ENCODE results near the gene PPP1R14C. TPM values are rescaled to one million over a fixed set of nuclear protein-coding genes. Genes with fewer than 3 reads are reported as not detected.

The PPP1R14C gene
- total RNA-seq, 2 donors from 2014 or later, result 28.9 to 40.0 TPM

- intact Hi-C loops (cut with DNase I, micrococcal nuclease), result no loop called here
- ATAC-seq, result no peak
- DNase-seq, result no peak
Measured at GRCh38 chr6:150273457-150274309, 130.8 kb downstream of the PPP1R14C start.

DNA sequence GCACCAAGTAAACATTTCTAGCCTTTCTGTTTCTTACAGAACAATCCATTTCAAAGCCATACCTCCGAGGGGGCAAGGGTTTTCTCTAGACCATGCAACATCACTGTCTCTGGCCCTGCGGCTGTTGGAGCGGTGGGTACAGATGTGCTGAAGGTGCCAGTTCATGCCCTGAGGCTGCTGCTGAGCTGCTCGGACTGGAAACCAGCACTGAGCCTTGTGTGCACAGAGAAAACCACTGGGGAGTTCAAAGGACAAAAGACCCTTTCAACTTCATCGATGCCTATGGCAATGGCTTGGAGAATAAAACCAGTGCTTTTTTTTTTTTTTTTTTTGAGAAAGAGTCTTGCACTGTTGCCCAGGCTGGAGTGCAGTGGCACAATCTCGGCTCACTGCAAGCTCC lies 132.6 kb downstream of the PPP1R14C start:
- no peak for ATAC-seq
- intact Hi-C loops (cut with DNase I, micrococcal nuclease), result no loop called here
- no peak for DNase-seq

DNA sequence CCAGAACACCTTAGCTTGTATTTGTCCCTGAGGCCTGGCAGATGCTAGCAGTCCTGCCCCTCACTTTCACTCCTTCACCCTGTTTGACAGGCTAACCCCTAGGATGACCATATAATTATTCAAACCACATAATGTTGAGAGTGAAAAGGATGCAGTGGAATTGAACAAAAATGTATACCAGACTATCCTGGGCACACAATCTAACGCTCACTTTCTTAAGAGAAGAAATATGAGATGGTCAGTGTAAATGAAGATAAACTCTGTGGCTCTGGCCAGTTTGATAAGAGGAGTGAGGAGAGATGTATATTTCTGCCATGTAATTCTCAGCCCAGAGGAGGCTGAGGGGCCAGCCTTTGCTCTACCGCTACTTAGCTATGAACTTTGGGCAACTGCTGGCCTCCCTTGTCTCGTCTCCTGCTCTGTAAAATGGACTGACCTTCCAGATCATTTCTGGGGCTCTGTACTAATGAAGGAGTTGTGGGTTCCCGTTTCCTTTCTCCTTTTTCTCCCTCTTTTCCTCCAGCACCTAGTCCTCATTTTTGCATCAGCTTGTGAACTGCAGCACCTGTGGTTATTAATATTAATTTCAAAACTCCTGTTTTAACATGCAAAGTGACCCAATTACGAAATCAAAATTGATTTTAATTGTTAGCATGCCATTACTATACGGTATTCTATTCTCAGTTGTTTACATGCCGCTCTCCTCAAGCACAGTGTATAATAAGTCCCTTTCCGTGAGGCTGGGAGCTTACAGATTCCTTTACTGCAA lies 133.5 kb downstream of the PPP1R14C start:
- intact Hi-C loops (cut with DNase I, micrococcal nuclease), result no loop called here
- no peak for ATAC-seq
- DNase-seq, result no peak

DNA sequence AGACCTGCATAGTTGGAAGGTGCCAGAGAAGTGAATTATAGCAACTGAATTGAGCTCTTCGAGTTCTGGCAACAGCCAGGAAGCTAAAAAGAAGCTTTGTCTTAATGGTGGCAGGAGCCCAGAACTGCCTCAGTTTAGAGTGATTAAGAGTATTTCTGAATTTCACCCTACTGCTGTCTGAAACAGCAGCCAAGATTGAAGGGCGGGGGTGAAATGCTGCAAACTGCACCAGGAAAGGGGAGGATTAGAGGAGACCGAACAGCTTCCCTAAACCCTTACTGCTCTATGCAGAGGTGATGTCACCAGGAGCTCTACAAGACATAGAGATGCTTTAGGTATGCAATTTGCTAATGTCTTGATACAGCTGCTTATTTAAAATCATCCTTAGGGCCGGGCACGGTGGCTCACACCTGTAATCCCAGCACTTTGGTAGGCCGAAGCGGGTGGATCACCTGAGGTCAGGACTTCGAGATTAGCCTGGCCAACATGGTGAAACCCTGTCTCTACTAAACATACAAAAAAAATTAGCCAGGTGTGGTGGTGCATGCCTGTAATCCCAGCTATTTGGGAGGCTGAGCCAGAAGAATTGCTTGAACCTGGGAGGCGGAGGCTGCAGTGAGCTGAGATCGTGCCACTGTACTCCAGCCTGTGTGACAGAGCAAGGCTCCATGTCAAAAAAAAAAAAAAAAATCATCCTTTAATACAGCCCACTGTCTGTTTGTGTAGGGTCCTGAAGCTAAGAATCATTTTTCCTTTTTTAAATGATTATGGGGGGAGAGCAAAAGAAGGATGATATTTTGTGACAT lies 134.3 kb downstream of the PPP1R14C start:
- DNase-seq, result no peak
- no peak for ATAC-seq
- intact Hi-C loops (cut with DNase I, micrococcal nuclease), result no loop called here

- intact Hi-C loops (cut with DNase I, micrococcal nuclease), result no loop called here
- ATAC-seq (no peak), DNase-seq (no peak)
Measured at GRCh38 chr6:150279533-150279932, 136.7 kb downstream of the PPP1R14C start.

DNA sequence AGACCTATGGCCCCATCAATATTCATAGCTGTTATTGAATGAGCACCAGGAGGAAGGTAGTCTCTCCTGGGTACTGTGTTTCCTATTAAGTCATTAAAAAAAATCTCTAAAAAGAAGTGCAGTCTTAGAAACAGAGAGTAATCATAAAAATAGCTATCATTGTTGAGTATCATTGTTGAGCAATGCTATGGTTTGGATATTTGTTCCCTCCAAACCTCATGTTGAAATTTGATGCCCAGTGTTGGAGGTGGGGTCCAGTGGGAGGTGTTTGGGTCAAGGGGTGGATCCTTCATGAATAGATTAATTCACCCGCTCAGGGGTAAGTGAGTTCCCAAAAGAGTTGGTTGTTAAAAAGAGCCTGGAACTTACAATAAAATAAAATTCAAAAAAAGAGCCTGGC lies 137.9 kb downstream of the PPP1R14C start:
- intact Hi-C loops (cut with DNase I, micrococcal nuclease), result no loop called here
- DNase-seq, result no peak
- ATAC-seq, result no peak

DNA sequence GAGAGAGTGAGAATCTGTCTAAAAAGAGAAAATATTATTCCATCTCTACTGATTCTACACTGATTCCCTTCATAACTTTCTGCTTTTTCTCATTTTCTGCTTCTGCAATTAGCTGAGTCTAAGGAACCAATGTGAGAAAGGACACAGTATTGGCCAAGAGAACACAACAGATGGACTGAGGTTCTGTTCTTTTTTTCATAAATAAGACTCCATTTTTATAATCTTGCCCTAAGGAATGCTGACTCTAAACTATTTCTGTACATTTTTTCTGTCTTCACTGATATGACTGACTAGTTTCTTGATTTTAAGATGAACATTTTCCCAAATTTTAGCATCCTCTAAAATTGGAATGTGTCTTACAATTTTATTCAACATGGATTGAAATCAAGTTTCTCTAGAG lies 138.9 kb downstream of the PPP1R14C start:
- DNase-seq (no peak), ATAC-seq (no peak)
- intact Hi-C loops (cut with DNase I, micrococcal nuclease), result no loop called here

DNA sequence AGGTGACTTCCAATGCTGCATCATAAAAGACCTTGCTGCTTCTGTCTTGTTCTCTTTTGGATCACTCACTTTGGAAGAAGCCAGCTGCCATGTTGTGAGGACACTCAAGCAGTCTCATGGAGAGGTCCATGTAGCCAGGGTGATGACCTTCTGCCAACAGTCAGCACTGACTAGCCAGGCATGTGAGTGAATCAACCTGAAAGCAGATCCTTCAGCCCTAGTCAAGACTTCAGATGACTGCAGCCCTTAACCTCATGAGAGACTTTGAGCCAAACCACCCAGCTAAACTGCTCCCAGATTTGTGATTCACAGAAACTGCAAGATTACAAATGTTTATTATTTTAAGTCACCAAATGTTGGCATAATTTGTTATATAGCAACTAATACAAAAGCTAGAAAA lies 140.0 kb downstream of the PPP1R14C start:
- intact Hi-C loops (cut with DNase I, micrococcal nuclease), result no loop called here
- ATAC-seq (no peak), DNase-seq (no peak)

GRCh38 chr6:150286460-150286859 lies 143.6 kb downstream of the PPP1R14C start:
- no peak for ATAC-seq
- intact Hi-C loops (cut with DNase I, micrococcal nuclease), result no loop called here
- no peak for DNase-seq

DNA sequence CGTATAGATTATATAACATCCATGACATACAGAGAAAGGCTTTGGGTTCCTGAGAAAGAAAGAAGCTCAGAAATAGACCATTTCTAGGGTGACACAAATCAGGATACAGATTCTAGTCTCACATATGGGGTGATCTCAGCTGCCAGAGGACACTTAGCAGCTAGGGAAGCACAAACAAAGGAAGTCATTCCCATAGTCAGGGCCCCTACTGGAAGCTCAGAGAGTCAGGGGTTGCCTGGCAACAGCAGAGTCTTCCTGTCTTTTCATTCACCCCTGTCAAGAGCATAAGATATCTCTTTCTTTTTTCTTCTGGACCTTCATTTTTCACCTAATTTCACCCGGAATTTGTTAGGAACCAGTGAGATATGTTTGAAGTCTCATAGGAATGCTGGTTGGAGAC lies 144.1 kb downstream of the PPP1R14C start:
- intact Hi-C loops (cut with DNase I, micrococcal nuclease), result no loop called here
- DNase-seq (no peak), ATAC-seq (no peak)

- DNase-seq (no peak), ATAC-seq (no peak)
- intact Hi-C loops (cut with DNase I, micrococcal nuclease), result no loop called here
Measured at GRCh38 chr6:150288456-150288855, 145.6 kb downstream of the PPP1R14C start.

- intact Hi-C loops (cut with DNase I, micrococcal nuclease), result no loop called here
- no peak for DNase-seq
- ATAC-seq, result no peak
Measured at GRCh38 chr6:150289454-150290071, 146.7 kb downstream of the PPP1R14C start.

DNA sequence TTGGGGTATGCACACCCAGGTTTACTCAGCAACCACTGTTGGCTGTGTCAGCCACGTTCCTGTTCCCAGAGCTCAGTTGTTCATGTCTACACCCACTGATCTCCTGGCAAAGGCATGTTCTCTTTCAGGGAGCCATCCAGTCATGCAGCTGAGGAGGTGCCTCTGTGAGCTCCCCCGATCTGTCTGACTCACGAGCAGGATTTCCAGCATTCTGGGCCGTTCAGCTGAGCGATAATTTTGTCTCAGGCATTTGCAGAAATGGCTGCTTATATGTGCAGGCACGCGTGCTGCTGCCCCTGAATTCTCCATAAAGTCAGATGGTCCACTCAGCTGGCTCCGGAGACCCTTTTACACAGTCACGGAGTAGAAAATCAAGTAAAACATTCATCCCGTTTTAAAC lies 147.6 kb downstream of the PPP1R14C start:
- no peak for ATAC-seq
- intact Hi-C loops (cut with DNase I, micrococcal nuclease), result no loop called here
- no peak for DNase-seq

GRCh38 chr6:150291968-150292710 lies 149.3 kb downstream of the PPP1R14C start:
- intact Hi-C loops (cut with DNase I, micrococcal nuclease), result no loop called here
- ATAC-seq (no peak), DNase-seq (no peak)

DNA sequence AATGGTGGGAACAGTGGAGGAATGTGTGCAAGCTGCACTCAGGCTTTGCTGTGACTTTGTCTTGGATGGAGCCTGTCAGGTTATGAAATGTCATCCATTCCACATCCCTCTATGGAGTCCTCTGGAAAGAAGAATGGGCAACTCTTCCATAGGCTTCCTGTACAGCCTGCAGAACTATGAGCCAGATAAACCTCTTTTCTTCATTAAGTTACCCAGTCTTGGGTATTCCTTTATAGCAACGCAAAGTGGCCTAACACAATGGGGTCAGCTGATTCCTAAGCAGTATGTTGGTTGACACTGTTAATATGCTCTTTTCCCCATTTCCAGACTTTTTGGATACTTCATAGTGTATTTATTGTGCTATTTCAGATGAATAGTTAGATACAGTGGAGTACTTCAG lies 150.2 kb downstream of the PPP1R14C start:
- intact Hi-C loops (cut with DNase I, micrococcal nuclease), result no loop called here
- ATAC-seq (no peak), DNase-seq (no peak)

- intact Hi-C loops (cut with DNase I, micrococcal nuclease), result no loop called here
- DNase-seq (no peak), ATAC-seq (no peak)
Measured at GRCh38 chr6:150293423-150294173, 150.8 kb downstream of the PPP1R14C start.

DNA sequence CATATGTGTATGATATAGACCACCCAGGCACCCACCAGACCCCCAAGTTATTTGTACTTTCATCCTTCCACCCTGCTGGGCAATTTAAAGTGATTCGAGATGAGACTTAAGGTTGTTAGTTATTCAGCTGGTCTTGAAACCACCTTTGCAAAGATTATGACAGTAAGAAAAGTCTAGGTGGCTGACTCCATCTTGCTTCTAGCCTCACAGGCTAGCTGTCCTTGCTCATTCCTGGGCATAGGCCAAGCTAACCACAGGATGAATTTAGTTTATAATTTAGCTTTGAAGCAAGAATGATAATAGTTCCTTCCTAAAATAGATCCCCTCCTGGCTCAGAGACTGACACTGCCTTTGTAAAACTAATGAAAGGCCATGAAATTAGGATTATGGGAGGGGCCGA lies 154.0 kb downstream of the PPP1R14C start:
- no peak for ATAC-seq
- intact Hi-C loops (cut with DNase I, micrococcal nuclease), result no loop called here
- DNase-seq, result no peak
